Activated effector memory CD4-positive, alpha-beta T cell treated with anti-CD3 and anti-CD28 coated beads, Interleukin-2, amount 50 U/mL, for 16 hours (primary cell): ENCODE data around the gene AKR1C2.
"Not testable (repeated sequence)": the region's sequence is repeated elsewhere in the genome, so short reads cannot be mapped to it uniquely, and the experiment has no call there.

Source experiments
- DNase-seq: peaks from one replicate; pipeline ENCODE4 v3.0.0-alpha.2; 2020

AKR1C2 gene

DNA sequence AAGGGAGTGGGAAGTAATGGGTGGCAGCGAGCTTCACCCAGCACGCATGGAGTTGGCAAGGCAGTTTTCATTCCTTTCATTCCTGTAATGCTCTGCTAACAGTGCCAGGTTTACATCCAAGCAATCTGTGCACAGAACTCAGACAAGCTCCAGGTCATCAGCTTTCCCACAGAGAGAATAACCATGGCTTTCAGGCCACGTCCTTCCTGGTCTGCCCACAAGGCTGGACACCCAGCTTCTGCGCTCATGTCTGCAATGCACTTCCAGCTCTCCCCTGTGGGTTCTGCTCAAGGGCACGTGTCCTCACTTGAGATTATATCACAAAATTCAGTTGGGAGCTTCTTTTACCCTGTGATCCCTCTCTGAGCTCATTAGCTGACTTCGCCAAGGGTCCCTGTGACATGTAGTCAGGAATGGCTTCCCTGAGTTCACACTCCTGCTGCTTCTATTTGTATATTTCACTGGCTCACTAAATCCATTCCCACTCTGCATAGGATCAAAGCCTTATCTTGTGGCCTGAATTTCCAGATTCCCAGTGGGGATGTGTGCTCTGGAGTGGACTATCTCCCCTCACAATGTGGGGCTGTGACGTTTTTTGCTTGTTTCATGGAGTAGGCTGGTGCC lies 18.6 kb downstream of the AKR1C2 start:
- no peak for DNase-seq

DNA sequence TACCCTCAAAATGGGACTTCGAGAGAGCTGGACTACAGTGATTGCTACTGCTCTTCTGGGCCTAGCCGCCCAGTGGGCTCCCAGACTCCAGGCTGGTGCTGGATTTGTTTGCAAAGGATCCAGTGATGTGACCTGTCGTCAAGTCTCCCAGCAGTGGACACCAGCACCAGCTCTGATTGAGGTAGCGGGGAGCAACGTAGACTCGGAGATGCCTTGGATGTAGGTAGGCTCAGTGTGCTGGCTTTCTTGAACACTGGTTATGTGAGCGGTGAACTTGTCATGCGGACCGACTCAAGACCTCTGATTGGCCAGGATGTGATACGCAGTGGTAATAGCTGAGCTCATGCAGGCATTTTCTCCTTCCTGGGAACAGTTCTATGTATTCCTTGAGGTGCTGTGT lies 19.4 kb downstream of the AKR1C2 start:
- DNase-seq: no peak

DNA sequence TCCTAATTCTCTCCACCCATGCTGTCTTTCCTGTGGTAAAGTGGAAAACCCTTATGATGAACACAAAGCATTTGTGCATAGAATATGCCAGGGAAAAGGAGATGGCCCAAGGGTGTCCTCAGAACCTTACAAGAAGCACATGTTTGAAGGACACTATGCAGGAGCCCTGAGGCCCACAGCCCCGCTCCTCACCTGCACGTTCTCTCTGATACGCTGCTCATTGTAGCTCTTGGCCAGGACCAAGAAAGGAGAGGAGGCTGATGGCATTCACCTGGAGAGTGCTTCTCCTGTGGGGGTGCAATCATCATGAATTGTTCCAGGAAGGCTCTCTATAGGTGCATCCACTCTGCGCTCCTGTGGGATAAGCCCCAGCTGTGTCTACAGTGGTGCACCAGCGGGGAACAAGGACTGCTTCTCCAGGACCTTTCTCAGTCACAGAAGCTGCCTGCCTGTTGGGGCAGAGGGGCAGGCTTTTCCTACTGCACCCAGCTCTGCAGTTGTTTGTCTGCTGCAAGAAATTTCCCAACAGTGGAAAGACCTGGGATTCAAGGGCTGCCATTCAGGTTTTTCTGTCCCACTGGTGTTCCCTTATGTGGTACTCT lies 19.9 kb downstream of the AKR1C2 start:
- no peak for DNase-seq

DNA sequence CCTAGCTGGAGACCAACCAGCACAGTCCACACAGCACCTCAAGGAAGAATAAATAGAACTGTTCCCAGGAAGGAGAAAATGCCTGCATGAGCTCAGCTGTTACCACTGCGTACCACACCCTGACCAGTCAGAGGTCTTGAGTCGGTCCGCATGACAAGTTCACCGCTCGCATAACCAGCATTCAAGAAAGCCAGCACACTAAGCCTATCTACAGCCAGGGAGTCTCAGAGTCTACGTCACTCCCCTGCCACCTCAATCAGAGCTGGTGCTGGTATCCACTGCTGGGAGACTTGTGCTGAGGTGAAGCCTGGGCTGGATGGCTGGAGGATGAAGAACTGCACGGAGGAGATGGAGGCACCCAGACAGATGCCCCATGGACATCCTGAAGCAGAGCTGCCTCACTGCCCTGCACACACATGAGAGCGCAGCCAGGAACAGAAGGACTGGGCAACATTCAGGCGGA lies 20.9 kb downstream of the AKR1C2 start:
- DNase-seq: no peak

DNA sequence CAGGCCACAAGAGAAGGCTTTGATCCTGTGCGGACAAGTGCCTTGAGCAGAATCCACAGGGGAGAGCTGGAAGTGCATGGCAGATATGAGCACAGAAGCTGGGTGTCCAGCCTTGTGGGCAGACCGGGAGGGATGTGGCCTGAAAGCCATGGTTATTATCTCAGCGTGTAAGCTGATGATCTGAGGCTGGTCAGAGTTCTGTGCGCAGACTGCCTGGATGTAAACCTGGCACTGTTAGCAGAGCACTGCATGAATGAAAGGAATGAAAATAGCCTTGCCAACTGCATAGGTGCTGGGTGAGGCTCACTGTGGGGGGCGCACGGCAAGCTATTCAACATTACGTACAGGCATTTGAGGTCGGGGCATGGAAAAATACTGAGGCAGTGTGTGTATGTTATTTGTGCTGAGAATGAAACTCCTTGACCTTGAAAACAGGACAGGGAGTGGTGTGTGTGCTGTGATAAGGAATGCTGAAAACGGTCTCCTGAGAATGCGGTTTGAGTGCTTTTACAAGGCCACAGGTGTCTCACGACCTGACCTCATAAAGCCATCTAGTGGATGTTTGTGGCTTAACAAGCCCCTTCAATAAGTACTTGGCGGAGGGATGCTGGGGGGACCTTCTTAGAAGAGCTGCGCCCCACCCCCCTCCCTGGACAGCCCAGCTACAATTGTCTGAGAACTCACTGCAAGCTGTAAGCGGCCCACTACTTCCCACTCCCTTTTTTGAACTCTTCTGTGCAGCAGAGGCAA lies 21.8 kb downstream of the AKR1C2 start:
- no peak for DNase-seq

DNA sequence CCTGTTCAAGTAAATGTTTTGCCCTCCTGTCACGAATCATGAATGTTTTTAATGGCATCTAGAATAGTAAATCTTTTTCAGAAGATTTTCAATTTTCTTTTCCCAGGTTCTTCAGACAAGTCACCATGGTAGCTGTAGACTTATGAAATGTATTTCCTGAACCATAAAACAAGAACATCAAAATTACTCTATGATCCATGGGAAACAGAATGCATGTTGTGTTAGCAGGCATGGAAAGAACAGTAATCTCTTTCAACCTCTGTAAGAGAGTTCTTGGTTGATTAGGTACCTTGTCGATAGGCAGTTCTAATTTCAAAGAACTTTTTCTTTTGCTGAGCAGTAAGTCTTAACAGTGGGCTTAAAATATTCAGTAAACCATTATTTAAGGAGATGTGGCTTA lies 22.9 kb downstream of the AKR1C2 start:
- no peak for DNase-seq

DNA sequence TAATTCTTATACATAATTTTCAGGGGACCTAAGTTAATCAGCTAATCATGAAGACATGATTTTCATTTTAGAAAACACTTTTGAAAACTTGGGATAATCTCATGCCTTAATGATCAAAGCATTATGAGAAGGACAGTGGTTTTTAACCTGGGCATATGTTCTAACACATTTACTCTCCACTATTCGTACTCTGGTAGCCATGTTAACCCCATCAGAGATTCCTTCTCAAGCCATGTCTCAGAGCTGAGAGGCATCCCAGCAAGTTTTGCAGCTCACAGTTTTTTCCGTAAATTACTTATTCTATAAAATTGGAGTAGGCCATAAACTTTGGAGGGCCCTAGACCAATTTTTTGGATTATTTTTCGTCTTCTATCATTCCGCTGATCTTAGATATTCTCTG lies 24.8 kb downstream of the AKR1C2 start:
- DNase-seq: no peak

DNA sequence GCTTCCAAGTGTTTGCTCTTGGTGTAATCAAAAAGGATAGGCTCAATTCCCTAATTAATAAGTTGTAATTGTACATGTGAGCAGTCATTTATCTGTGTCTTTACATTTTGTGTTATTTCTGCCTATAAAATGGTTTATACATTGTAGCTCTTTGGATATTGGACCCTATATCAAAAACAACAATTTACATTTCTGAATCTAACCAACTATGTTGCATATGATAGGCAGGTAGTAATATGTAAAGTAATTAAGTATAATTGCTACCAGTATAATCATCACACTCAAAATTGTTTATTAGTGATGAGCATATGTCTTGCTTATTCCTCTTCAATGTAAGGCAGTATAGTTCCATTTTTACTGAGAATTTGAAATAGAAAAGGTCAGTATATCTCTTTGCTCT lies 26.6 kb downstream of the AKR1C2 start:
- no peak for DNase-seq

DNA sequence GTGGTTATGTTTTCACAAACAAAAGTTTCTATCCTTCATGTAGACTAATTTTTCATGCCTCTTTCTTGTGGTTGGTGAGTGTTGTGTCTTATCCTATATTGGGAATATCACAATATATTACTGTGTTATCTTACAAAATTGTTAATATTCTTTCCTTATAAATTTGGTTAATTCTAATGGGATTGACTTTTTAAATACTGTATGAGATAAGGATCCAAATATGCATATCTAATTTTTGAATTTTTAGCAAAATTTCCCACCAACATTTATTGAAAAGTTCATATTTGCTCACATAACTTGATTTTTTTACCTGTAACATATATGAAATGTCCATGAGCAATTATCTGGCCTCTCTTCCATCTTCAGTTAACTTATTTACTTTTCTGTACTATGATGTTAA lies 29.3 kb downstream of the AKR1C2 start:
- DNase-seq: not testable (repeated sequence)

DNA sequence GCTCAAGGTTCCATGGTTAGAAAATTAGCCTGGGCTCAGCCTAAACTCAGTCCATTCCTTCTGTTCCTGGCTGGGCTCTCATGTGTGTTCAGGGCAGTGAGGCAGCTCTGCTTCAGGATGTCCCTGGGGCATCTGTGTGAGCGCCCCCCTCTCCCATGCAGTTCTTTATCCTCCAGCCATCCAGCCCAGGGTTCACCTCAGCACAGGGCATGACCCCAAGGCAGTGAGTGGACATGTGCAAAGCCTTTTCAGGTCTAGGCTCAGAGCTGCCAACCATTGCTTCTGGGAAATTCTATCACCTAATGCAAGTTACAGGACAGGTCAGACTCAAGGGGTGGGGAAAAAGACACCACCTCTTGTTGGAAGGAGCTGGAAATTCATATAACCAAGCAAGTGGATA lies 30.4 kb downstream of the AKR1C2 start:
- DNase-seq: not testable (repeated sequence)

DNA sequence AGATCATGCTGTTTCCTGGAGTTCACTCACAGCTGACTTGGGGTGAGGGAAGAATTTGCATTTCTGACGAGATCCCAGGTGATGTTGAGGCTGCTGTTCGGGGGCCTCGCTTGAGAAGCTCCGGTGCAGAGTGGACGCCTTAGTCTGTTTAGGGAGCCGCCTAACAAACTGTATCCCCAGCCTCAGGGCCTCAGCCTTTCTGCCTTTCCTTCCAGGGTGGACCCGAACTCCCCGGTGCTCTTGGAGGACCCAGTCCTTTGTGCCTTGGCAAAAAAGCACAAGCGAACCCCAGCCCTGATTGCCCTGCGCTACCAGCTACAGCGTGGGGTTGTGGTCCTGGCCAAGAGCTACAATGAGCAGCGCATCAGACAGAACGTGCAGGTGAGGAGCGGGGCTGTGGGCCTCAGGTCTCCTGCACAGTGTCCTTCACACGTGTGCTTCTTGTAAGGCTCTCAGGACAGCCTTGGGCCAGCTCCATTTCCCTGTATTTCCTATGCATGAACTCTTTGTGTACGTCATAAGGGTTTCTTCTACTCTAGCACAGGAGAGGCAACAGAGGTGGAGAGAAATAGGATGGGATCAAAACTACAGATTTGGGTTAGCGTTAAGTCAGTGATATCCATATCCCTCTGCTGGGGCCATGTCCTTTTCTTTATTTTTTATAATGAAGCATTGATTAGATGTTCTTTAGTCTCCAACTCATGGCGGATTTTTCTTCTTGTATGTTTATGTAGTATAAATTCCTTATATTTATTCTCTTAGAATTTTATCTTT lies 31.1 kb downstream of the AKR1C2 start:
- DNase-seq: not testable (repeated sequence)

DNA sequence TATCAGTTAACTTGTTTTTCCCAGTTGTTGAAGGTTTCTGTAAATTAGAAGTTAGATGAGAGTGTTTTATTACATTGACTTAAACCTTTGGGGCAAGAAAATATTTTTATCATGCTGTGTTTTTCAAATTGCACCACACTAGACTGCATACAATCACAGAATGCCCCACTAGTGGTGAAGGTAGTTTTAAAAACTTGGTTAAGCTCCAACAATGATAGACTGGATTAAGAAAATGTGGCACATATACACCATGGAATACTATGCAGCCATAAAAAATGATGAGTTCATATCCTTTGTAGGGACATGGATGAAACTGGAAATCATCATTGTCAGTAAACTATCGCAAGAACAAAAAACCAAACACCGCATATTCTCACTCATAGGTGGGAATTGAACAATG lies 33.3 kb downstream of the AKR1C2 start:
- DNase-seq: not testable (repeated sequence)

DNA sequence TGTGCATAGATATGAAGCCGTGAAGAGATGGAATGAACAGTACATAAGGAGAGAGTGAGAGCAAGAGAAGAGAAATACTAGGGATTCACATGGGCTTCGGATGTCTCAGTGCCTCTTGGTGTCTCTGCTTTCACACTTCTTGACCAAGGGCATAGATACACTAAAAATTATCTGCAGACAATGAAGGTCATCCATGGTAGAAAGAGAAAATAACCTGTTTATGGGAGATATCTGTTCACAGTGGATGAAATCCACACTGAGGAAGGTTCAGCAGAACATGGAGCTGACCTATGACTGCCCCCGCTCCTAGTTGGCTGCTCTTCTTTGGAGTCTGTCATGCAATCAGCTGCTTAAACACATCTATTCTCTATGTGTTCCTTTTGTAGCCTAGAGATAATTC lies 34.4 kb downstream of the AKR1C2 start:
- DNase-seq: not testable (repeated sequence)

DNA sequence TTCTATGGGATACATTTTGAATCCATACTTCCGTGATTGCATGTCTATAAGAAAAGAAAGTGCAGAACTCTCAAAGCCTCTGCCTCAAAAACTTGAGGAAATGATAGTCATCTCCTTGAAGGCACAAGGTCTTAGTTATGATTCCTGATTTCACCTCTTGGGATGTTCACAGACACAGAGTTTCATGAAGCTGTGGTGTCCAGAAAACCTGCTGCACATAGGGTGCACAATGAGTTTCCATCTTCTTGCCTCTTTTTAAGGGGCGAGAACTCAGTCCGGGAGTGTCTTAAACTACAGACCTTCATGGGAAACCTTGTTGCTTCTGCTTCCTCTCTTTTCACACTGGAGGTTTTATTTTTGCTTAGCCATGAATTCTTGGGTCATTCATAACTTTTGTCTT lies 36.5 kb downstream of the AKR1C2 start:
- DNase-seq: not testable (repeated sequence)

DNA sequence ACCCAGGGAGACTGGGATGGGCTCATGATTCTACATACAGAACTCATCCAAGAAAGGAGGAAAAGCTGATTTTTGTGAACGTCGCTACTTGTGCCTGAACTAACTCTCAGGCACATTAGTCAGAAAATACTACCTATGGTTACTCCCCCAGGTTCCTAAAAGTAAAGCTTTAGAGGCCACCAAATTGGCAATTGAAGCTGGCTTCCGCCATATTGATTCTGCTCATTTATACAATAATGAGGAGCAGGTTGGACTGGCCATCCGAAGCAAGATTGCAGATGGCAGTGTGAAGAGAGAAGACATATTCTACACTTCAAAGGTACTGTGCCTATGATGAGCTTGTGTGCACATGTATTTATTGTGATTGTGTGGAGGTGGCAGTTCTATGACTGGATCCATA lies 37.9 kb downstream of the AKR1C2 start:
- not testable (repeated sequence) for DNase-seq

DNA sequence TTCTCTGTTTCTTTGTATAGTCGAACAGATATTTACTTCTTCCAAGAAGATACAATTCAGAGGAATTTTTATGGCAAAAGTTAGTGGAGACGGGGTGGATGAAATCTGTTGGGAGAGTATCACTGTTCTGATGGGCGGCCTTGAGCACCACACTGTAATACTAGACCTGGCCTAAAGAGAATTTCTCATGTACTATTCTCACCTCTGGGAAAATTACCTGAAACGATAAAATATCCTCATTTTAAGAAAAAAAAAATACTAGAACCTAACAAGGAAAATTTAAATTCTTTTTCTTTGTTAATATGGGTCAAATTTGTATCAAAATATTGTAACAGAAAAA lies 39.9 kb downstream of the AKR1C2 start:
- not testable (repeated sequence) for DNase-seq

DNA sequence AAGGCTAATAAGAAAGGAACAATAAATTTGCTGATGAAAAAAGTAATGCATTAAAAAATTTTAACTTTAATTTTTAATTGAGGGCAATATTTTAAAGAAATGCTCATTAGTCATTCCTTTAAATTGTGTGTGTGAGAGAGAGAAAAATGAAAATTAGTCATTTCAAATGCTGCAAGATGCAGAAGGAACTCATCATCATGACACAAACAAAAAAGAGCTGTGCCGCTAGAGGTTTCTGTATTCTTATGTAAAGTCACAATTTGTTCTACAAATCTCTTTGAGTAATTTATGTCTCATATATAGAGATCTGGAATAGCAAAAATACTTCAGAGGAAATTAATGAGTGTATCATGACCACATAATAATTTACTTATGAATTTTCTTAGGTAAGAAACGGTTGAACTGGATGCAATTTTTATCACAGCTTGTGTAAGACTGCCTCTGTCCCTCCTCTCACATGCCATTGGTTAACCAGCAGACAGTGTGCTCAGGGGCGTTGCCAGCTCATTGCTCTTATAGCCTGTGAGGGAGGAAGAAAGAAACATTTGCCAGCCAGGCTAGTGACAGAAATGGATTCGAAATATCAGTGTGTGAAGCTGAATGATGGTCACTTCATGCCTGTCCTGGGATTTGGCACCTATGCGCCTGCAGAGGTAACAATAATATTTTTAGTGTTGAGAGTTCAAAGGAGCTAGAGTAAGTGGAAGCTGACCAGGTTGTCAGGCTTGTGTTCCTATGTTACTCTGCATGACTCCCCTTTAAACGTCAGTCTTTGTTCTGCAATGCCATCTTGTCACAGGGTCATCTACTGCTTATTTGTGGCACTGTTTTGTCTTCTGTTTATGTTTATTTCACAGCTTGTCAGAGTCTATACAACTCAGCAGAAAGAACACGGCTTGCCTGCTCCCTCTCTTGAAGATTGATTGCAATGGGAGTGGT lies 40.5 kb downstream of the AKR1C2 start, which contains the start of gene AKR1C1:
Gene AKR1C1 (plus strand): TSS at position 540 of the 939 bp plus-strand sequence. CDS start 30 bp downstream, at position 570.
- not testable (repeated sequence) for DNase-seq

DNA sequence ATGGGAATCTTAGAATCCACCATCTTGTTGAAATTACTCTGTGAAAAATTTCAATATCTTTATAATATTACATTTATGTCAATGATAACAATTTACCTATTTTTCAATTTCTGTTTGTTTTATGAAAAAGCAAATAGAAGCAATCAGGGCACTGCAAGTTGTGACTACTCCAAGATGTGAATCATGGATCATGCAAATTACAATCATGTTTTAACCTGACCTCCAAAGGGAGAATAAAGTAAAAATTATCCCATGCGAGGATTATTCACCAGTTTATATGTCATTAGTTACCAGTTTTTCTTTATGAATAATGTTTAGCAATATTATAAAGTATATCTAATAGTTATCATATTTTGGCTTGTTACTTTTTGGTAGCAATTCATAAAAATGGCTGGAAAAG lies 41.3 kb downstream of the AKR1C2 start:
- DNase-seq: not testable (repeated sequence)

DNA sequence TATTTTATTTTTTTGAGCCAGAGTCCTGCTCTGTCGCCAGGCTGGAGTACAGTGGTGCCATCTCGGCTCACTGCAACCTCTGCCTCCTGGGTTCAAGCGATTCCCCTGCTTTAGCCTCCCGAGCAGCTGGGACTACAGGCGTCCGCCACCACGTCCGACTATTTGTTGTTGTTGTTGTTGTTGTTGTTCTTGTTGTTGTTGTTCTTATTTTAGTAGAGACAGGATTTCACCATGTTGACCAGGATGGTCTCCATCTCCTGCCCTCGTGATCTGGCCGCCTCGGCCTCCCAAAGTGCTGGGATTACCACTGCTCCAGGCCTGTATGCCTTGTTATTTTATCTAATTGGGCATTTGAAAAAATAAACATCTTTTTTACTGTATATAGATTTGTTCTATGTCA lies 42.1 kb downstream of the AKR1C2 start:
- not testable (repeated sequence) for DNase-seq

DNA sequence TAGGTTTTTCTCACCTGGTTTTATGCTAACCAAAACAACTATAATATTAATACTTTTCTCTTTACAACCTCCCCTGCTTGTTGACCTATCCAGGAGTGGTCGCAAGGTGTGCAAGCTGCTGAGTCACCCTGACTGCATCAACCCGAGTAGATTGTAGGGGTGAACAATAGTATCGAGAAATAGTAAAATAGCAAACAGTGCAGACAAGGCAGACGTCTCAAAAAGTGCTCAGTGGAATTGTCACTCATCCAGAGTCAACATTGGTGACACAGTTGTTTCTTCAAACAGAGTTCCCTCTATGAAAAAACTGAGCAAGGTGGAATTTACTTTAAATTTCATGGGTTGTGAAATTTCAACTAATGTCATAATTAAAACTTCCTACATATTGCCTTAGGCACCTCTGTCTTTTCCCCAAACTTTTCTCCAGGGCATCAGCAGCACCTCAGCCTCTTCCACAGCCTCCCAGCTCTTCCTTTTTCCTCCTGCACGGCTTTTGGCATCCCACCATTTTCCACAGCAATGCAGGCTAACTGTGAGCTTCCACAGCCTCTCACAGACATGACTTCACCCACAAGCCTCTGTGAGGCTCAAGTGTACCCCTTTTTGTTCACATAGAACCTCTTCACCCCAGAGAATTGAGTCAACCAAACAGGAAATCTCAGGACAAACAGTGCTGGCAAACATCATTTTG lies 46.6 kb downstream of the AKR1C2 start:
- not testable (repeated sequence) for DNase-seq

DNA sequence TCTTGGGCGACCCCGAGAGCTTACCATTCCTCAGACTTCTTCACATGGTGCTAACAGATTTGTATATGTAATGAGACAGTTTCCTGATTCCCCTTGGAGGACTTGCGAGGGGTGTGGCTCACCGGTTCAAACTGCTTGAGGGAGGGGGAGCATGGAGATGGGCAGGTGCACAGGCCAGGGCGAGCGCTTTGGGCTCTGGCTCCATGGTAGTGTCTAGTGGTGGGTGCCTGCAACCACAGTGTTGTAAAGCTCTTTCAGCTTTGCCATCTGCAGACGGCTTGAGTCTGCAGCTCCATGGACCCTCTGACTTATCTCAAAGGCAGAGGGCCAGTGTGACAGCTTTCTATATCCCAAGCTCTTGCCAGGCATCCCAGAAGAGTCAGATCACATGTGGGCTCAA lies 47.6 kb downstream of the AKR1C2 start:
- not testable (repeated sequence) for DNase-seq
